GM21360 (cell line): ENCODE data around the gene MEIS2.

Source experiments
- ATAC-seq: cut with Tn5 transposase; IDR thresholded peaks from one replicate; pipeline ENCODE4 v1.9.1; 2021; ENCODE audit warnings: mild to moderate bottlenecking, moderate library complexity; ENCODE audit not compliant: unreplicated experiment

MEIS2 gene

GRCh38 chr15:36881516-36881915 lies 218.8 kb downstream of the MEIS2 start:
- no peak for ATAC-seq

DNA sequence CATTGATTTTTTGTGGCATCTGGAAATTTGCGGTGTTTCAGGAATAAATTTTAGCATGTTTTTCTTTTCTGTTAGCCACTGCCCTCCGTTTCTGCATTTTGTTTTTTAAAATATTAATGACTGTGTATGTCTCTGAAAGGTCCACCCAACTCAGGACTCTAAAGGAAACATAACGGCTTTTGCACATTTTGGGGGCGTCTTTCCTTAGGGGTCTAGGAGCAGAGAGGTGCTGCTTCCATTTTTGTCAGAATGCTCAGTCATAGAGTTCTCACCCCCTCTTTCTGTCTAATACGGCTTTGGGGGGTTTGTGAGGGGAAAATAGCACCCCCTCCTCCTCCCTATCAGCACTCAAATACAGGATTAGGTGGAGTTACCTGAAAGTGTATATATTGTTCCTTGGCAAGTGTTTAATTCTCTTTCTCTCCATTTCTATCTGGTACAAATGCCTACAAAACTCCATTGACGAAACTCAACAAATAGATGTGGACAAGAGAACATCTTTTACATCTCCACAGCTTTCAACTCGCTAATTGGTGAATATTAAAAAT lies 219.4 kb downstream of the MEIS2 start:
- ATAC-seq: no peak

DNA sequence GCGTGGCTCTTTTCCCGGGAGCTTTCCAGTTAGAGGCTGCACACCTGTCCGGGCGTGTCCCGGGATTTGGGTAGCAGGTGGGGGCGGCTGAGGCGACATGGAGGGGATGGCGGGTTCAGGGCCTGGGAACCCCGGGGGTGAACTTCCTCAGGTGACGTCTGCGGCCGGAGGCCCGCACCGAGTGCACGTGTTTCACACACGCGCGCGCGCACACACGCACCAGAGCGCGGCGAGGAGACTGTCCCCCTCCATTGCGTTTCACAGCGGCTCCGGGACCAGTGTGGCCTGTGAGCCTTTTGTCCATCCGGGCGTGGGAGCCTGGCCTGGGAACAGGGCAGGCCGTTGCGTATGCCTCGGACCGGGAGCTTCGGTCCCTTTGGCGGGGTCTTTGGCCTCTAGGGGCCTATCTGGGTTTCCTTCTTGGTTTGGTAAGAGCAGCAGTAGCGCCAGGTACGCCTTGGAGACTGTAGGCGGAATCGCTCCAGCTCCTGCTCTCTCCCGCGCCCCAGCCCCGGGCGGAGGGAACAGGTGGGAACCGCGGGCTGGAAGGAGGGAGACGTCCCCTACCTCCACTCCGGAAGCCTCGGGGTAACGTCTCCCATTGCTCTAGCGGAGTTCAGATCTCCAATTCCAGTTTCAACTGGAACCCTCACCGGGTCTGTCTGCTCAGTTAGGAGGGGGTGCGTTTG lies 220.0 kb downstream of the MEIS2 start:
- no peak for ATAC-seq

DNA sequence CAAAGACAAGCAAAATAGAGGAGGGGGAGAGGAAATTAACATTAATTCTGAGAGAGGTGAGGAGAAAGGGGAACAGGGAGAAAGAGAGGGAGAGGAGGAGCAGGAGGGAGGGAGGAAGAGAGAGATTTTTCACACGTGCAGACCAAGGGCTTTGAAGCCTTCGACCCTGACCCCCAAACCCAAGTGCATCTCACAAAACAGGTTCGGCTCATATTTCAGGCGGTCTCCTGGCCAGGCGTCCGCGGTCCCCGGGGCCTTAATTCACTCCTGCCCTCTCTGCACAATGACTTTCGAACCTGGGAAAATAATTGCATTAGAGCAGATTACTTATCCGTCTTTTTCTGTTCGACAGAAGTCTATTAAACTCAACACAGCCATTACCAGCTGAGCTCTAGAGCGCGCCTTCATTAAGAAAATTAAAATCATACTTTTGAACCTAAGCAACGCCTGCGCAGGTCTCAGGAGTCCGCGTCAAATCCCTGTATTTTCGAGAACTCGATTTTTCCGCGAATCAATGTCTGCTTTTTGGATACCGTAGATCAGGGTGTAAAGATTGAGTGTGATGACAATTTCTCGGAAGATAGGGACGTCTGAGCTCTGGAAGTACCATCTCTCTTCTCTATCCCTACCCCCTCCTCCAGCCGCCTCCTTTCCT lies 220.7 kb downstream of the MEIS2 start:
- ATAC-seq: no peak

DNA sequence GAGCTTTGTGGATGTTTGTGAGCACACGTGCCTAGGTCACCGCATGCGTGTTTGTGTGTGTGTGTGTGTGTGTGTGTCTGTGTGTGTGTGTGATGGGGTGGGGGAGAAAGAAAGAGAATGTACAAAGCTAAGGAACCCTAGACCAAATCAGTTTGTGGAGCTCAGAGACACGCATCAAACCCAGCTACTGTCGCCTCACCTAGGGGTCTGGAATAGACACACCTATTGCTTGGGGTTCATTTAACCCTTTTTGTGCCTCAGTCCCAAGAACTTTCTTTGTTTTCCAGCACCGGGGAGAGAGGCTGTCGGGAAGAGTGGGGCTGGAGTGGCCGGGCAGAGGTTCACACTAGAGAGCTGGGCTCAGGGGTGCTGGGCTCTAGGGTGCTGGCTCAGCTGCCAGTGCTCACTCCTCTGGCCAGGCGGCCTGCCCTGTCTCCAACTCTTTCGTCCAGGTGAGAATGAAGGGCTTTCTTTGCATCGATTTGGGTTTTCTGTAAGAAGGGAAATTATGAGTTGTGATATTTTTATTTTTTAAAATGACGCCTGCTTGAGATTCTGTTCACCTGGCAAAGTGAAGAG lies 221.6 kb downstream of the MEIS2 start:
- no peak for ATAC-seq

GRCh38 chr15:36877796-36878683 lies 222.3 kb downstream of the MEIS2 start:
- no peak for ATAC-seq

DNA sequence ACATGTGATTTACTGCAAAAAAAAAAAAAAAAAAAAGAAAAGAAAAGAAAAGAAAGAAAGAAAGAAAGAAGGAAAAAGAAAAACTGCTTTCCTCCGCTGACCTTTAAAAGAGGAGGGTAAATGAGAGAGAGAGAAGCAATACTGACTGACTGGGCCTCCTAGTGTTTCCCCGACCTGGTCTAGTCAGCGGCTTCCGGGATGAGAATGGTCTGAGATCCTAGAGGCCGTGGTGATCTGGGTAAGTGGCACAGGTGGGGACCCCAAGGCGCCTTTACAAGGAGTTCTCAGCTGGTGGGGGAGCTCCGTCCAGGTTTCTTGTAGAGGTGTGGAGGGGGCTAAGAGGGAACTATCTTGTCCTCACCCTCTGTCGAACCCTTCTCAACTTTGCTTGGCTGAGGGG lies 223.1 kb downstream of the MEIS2 start:
- no peak for ATAC-seq

GRCh38 chr15:36875740-36876334 lies 224.5 kb downstream of the MEIS2 start:
- ATAC-seq: no peak

DNA sequence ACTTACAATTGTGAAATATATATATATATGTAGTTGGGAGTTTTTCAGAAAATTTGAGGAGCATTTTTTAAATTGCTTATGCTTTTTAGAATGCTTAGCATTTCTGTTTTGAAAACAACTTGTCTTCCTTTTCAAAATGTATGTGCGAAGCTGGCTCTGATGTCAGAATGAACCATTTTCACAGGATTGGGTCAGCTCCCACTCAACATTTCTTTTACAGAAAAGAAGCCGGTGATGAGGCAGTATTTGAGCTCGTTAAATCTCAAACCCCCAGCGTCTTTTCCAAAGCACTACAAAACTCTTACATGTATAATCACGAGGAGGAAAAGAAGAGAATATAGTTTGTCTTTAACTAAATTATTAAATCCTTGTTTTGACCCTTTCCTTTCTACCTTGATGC lies 225.4 kb downstream of the MEIS2 start:
- ATAC-seq: no peak

- no peak for ATAC-seq
Measured at GRCh38 chr15:36867436-36867835, 232.9 kb downstream of the MEIS2 start.

DNA sequence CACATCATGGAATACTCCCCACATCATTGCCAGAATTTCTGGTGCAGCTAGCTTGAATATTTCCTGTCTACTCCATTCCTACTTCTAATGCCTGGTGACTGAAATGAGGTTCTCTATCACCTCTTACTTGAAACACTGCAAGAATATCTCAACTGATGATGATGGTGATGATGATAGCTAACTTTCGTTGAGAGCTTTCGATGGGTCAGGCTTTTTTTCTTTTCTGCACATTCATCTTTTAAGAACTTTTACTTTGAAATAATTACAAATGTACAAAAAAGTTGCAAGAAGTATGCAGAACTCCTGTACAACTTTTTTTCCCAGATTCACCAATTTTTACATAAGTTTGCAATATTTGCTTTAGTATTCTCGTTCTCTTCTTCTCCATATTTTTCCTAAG lies 233.5 kb downstream of the MEIS2 start:
- ATAC-seq: no peak

DNA sequence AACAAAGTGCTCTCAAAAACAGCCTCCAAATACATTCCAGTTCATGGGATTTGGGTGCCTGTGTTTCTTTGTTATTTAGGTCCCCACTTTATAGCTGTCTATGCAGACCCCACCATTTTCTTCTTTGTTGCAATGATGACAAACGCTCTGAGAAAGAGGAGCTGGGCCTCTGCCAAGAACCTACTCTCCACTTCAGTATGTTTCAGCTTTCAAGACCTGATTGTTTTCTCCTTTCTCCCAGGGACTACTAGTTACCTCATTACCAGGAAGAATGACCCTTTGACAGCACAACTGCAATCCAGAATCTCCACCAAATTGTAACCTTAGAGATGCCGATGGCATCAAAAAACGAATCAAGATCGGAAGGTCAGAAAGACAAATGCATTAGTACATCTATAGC lies 236.8 kb downstream of the MEIS2 start:
- no peak for ATAC-seq

GRCh38 chr15:36860792-36861191 lies 239.6 kb downstream of the MEIS2 start:
- ATAC-seq: no peak

- no peak for ATAC-seq
Measured at GRCh38 chr15:36858423-36858822, 241.9 kb downstream of the MEIS2 start.

- ATAC-seq: no peak
Measured at GRCh38 chr15:36856339-36856973, 243.9 kb downstream of the MEIS2 start.

- no peak for ATAC-seq
Measured at GRCh38 chr15:36850864-36851263, 249.5 kb downstream of the MEIS2 start.

DNA sequence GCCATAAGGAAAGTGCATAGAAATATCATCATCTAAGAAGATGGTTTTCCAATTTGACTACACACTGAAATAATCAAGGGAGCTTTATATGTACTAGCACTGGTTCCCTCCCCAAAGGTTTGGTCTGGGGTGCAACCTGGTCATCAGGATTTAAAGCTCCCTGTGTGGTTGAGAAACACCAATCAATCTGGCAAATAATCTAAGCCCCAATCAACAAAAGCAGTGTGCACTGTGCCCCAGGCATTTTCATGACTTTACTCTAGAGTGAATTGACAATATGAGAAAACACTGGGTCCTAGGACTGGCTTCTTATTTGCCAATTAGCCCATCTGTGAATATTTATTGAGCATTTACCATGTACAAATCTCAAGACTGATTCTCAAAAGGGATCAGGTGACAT lies 255.1 kb downstream of the MEIS2 start:
- ATAC-seq: no peak

GRCh38 chr15:36844534-36844998 lies 255.8 kb downstream of the MEIS2 start:
- ATAC-seq: no peak

DNA sequence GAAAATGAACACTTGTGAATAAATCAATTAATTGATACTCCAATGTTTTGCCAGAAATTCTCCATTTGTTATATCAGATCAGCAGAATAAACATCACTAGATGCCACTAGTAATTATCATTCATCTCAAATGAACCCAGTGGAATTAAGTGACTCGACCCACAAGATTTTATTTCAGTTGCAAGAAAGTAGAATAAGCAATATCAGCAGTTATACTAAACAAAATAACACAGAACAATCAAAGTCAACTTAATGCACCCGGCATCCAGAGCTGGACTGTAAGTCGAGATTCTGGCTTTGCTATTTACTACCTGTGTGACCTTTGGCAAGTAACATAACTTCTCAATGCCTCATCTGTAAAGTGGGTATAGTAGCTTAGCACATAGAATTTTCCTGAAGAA lies 256.5 kb downstream of the MEIS2 start:
- ATAC-seq: no peak

- no peak for ATAC-seq
Measured at GRCh38 chr15:36841193-36841592, 259.2 kb downstream of the MEIS2 start.
